ENCODE measurements around the gene GZF1.

Gene GZF1

GRCh38 chr20:23410916-23411695, 49.1 kb downstream of the GZF1 start:
- DNase-seq, result no peak

- DNase-seq, result no peak
Observed at GRCh38 chr20:23412026-23412425, 50.0 kb downstream of the GZF1 start.

- DNase-seq, result no peak
Observed at GRCh38 chr20:23413862-23414422, 52.0 kb downstream of the GZF1 start.

GRCh38 chr20:23414526-23415188, 52.7 kb downstream of the GZF1 start:
- DNase-seq, result no peak

- no peak for DNase-seq
Observed at GRCh38 chr20:23415555-23415954, 53.6 kb downstream of the GZF1 start.

GRCh38 chr20:23415959-23416583, 54.1 kb downstream of the GZF1 start:
- no peak for DNase-seq

GRCh38 chr20:23417861-23418260, 55.9 kb downstream of the GZF1 start:
- no peak for DNase-seq

GRCh38 chr20:23419657-23419994, 57.6 kb downstream of the GZF1 start:
- no peak for DNase-seq

- peak; percentile 25 to 70 for DNase-seq
Observed at GRCh38 chr20:23419995-23420901, 58.3 kb downstream of the GZF1 start.

- DNase-seq, result peak; percentile 94
Observed at GRCh38 chr20:23420943-23421931, 59.3 kb downstream of the GZF1 start, which contains the start of gene NAPB. NAPB (minus strand) TSS chr20:23421488; CDS start chr20:23421402, 86 bp downstream.
